Activated T-cell treated with anti-CD3 and anti-CD28 coated beads for 4 hours (primary cell): ENCODE results near the gene SUGCT.
"Not testable (repeated sequence)": the region's sequence is repeated elsewhere in the genome, so short reads cannot be mapped to it uniquely, and the experiment has no call there.

Source experiments
- DNase-seq: peaks from one replicate; pipeline ENCODE4 v3.0.0-alpha.2; 2020

Gene SUGCT

GRCh38 chr7:40267583-40267982, 132.8 kb downstream of the SUGCT start:
- DNase-seq = no peak

GRCh38 chr7:40268810-40269209, 134.0 kb downstream of the SUGCT start:
- not testable (repeated sequence) for DNase-seq

GRCh38 chr7:40276061-40276460, 141.3 kb downstream of the SUGCT start:
- DNase-seq = no peak

- no peak for DNase-seq
Observed at GRCh38 chr7:40279991-40280390, 145.2 kb downstream of the SUGCT start.

GRCh38 chr7:40282858-40283257, 148.1 kb downstream of the SUGCT start:
- DNase-seq = no peak

- DNase-seq = no peak
Observed at GRCh38 chr7:40283391-40283790, 148.6 kb downstream of the SUGCT start.

GRCh38 chr7:40288827-40289226, 154.0 kb downstream of the SUGCT start:
- no peak for DNase-seq

DNA sequence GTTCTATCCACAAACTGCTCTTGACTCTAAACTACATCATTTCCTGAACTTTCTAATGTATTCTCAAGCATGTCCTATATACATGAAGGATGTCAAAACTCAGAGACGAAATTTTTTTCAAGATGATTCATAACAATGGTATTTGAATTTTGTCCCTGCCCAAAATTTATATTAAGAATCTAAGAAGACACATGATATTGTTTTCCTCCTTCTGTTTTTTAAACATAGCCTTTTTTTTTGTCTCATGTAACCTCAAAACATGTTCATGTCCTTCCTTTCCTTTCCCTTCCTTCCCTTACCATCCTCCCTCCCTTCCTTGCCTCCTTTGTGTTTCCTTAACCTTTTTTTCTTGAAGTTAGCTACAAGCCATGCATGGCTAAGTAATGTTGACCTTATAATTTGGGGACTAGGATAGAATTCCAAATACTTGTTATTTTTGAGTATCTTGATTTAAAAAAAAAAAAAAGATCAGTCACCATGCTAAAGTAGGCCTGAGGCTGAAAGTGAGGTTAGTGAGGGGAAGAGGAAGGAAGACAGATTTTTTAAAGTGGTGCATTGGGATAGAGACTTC, 163.0 kb downstream of the SUGCT start:
- DNase-seq = no peak

DNA sequence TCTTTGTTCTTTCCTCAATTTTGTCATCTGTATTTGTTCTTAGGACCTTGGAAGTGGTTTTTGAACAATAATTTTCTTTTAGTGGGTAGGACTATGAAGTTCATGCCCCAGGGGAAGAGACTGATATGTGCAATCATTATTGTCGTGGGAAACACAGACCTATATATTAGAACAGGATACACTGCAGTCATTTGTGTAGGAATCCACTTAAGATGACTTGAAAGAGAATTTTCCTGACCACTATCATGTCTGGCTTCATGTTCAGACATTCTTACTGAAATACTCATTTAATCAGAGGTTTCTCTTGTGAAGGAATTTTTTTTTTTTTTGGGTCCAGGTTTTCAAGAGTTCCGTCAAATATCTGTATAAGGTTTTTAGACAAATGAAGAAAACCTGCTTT, 163.6 kb downstream of the SUGCT start:
- no peak for DNase-seq

- no peak for DNase-seq
Observed at GRCh38 chr7:40299097-40299496, 164.3 kb downstream of the SUGCT start.

- DNase-seq = no peak
Observed at GRCh38 chr7:40300146-40300670, 165.4 kb downstream of the SUGCT start.

DNA sequence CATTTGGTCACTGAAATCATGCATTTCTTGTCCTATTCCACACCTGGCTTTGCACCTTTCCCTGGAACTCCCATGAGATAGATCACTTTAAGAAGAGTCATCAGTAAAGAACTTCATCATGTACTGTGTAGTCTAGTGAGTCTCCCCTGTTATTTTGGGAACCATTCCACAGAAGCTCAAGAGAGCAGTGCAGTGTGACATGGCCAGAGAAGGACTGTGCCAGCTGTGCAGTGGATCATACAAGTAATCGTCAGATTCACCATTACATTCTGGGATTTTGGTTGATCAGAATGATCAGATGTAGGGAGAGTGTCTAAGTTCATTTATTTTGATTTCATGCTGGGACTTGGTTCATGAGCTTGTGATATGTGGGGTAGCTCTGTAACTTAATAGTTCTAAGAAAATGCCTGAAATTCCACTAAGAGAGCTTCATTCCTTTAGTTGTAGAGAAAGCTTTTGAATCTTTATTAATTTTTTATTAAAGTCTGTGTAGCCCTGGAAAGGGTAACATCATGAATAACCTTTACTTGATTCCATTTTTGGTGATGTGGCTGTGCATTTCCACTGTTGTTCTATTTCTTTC, 166.8 kb downstream of the SUGCT start:
- no peak for DNase-seq

DNA sequence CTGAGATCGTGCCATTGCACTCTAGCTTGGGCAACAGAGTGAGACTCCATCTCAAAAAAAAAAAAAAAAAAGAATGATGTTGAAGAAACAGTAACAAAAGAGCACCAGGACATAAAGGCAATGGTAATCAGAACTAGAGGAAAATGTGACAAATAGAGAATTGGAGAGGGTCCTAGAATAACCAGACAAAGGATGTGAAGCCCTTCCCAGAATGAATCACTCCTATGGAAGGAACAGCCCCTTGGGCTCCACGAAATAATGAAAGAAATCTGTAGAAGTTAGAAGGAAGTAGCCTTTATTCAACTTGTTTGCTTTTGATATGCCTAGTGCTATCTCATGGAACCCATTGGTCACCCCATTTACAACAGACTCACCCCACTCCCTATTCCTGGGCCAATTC, 169.2 kb downstream of the SUGCT start:
- DNase-seq = no peak

GRCh38 chr7:40305229-40305628, 170.4 kb downstream of the SUGCT start:
- no peak for DNase-seq

GRCh38 chr7:40306025-40306424, 171.2 kb downstream of the SUGCT start:
- no peak for DNase-seq

GRCh38 chr7:40306596-40306995, 171.8 kb downstream of the SUGCT start:
- no peak for DNase-seq

DNA sequence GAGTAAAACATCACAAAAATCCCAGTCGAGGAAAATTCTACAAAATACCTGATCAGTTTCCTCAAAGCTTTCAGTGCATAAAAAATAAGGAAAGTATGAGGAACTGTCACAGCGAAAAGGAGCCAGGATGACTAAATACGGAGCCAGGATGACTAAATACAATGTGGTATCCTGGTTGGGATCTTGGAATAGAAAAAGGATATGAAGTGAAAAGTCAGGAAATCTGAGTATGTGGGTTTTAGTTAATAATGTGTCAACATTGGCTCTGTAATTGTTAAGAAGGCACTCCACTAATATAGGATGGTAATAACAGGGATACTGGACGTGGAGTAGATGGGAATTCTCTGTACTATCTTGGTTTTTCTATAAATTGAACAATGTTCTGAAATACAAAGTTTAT, 175.5 kb downstream of the SUGCT start:
- DNase-seq = no peak

GRCh38 chr7:40311307-40311706, 176.5 kb downstream of the SUGCT start:
- no peak for DNase-seq

DNA sequence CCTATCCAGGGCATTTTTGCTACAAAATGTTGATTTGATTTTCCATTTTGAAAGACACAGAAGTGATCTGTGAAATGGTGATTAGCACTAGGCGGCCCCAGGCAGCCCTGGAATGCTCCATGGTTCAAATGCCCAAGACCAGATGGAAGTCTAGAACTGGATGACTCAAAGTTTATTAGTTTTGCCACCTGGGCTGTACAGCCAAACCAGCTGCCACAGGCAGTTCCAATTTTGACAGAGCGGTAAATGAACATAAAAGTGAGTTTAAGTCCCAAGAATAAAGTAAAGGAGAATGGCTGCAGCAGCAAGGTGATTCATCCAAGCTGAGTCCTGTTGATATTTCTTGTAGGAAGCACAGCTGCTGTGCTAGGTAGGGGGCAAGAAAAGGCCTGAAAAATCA, 180.5 kb downstream of the SUGCT start:
- no peak for DNase-seq

GRCh38 chr7:40316176-40316575, 181.4 kb downstream of the SUGCT start:
- no peak for DNase-seq

DNA sequence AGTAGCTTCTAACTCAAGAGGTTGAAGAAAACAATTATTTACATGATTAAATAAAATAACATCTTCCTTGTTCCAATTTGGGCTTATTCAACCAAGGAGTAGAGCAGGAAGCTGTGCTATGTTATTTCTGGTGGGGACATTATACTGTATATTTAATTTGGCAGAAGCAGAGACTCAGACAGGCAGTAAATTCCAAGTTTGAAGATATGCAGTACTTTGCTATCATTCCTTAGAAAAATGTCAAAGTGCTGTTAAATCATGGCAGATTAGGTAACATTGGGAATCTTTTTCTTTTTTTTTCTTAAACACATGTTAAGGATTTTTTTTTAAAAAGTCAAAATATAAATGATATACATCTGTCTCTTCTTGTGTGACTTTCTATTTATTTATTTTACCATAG, 190.1 kb downstream of the SUGCT start:
- DNase-seq = no peak

GRCh38 chr7:40327113-40327512, 192.3 kb downstream of the SUGCT start:
- DNase-seq = no peak

- DNase-seq = no peak
Observed at GRCh38 chr7:40327873-40328272, 193.1 kb downstream of the SUGCT start.

GRCh38 chr7:40329601-40330153, 194.9 kb downstream of the SUGCT start:
- no peak for DNase-seq

DNA sequence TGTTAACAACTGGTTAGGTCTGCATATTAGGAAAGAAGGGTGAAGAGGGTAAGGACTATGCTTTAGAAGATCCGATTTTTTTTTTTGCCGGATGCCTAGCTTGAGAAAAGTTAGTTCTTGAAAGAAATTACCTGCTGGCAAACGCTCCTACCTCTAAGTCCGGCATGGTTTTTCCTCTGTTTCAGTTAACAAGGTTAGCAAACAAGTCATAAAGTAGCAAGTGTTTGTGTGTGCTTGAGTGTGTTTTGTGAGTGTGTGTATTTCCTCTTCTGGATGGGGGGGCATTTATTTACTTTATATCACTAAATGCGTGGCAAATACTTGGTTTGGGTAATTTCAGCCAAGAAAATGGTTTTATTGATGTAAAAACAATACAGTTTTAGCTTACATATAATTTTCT, 195.6 kb downstream of the SUGCT start:
- no peak for DNase-seq
